DMS114 treated with DMSO at 0.1 percent for 48 hours (cell line): ENCODE results near the gene BARD1.

Experiments
- DNase-seq: peaks from one replicate; lab custom pipeline; 2025; ENCODE audit not compliant: unreplicated experiment; lab: John Stamatoyannopoulos, UW

Gene BARD1

GRCh38 chr2:214679736-214680135 is 129.7 kb downstream of the BARD1 start:
- DNase-seq = no peak

- no peak for DNase-seq
These were observed 132.9 kb downstream of the BARD1 start for GRCh38 chr2:214676421-214677089.
